ENCODE results near the gene SP2.
A peak's percentile ranks its signal among the peaks of the same experiment; 100 is the strongest.

GRCh38 chr17:47889734-47890529, 6.1 kb upstream of the SP2 start:
- TF ChIP-seq CTCF (IDR thresholded peaks at IDR 0.05) = peak; percentile 96 to 99 (median 96)
- peak; percentile 80 for TF ChIP-seq POLR2AphosphoS5 (IDR thresholded peaks at IDR 0.05)

All from prostate gland (tissue), 2 donors.